GM18867 (cell line): ENCODE results near the gene PDGFC.

ENCODE experiments used
- ATAC-seq: cut with Tn5 transposase; IDR thresholded peaks from one replicate; pipeline ENCODE4 v1.9.1; 2021; ENCODE audit warnings: mild to moderate bottlenecking, moderate library complexity; ENCODE audit not compliant: unreplicated experiment

The PDGFC gene

GRCh38 chr4:156837625-156838345 is 133.8 kb downstream of the PDGFC start:
- no peak for ATAC-seq

DNA sequence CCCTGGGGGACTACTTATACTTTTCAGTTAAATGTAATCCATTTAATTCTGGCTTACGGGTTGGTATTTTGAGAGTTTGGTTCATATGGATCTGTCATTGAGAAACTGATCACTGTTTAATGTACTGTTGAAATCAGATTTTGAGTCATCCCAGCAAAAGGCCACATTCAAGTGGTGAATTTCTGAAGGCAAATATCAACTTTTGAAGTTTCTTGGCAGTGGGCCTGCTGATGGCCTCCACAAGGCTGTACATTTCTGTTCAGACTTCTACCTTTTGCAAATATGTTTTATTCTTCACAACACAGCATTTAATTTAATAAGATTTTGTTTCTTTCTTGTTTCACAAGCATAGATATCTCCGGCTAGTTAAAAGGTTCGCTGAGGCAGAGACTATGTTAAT is 138.7 kb downstream of the PDGFC start:
- ATAC-seq, result no peak

GRCh38 chr4:156830351-156830750 is 141.2 kb downstream of the PDGFC start:
- ATAC-seq, result no peak

DNA sequence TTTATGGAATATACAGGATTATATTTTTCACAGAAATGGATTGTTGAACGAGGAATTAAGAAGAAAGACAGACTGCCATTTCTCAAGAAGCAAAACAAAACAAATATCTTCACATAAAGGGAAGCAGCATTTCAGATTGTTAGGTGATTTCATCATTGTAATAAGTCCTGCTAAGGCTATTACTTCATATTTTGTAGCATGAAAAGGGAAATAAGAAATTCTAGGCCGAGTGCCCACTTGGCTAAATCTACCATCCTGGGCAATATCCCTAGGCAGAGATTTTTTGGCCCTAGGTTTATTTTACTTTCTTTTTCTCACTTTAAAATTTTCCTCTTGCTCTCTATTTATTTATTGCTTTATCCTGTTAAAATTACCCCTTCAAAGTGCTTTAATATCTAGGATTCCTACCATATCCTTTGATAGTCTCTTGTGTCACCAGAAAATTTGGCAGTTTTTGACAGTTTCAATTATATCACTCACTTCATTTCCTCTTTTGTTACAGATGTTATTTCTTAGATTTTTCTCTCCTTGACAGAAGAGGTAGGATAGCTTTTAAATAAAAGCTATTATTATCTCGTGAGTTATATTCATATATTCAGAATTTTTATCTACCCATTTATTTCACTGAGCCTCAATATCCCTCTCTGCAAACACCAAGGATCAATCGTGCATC is 142.3 kb downstream of the PDGFC start:
- ATAC-seq, result no peak

DNA sequence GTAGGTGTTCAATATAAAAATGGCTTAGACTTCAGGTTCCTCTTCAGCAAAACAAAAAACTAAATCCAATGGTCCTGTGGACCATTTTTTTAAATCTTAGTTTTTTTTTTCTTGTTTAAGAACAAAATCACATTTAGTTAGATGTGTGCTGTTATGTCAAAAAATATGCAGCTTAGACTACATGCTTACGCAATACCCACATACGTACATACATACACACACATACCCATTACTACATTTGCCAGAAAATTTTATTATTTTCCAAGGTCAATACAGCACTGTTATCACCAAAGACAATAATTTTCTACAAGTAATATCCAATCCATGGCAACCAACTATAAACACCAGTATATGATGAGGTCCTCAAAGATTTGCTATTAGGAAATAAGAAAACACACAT is 144.1 kb downstream of the PDGFC start:
- no peak for ATAC-seq

DNA sequence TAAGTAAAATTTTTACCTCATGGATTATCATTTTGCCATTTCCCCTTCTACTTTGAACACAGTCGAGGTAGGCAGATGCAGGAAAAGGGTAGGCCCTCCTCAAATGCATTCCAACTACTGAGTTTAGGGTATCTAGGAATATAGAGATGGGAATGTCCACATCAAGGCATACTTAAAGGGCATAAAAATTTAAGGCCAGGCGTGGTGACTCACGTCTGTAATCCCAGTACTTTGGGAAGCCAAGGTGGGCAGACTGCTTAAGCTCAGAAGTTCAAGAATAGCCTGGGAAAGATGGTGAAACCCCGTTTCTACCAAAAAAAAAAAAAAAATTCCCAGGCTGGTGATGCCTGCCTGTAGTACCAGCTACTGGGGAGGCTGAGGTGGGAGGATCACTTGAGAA is 146.5 kb downstream of the PDGFC start:
- ATAC-seq, result no peak

DNA sequence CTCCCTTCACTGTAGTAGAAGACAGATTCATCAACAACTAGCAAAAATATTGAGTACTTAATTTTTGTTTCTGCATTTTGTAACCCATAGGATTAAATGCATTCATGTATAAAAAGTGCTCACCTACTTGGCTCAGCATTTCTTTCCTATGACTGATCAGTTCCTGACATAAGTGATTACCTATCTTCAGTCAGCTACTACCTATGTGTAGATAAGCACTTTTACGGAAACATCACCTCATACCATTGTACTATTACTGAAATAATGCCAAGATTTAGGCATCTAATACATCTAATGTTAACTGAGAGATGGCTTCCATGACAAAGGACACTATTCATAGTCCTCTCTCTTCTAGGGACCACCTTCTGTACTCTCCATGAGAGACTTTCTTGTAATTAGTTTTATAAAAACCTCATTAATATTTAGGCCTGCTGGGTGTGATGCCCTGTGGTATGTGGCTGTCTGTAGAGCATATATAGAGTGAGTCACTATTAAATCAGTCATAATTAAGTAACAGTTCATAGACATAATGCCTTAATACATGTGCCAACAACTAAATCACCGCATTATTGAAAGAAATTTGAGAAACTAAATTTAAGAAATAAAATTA is 147.0 kb downstream of the PDGFC start:
- ATAC-seq, result no peak

GRCh38 chr4:156820931-156821330 is 150.7 kb downstream of the PDGFC start:
- ATAC-seq, result no peak

DNA sequence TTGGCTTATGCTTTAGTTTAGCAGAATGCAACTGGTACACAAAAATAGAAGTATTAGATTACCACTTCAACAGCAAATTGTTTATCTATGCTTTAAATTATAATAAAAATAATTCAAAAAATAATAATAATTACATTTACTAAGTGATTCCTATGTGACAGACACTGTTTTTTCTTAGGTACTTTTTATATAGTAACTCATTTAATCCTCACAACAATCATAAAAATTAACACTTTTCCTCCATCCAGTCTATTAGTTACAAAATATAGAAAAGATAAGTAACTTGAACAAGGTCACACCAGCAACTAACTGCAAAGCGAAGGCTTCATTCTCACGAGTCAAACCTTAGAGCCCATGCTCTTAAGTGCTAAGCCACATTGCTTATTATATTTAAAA is 155.2 kb downstream of the PDGFC start:
- no peak for ATAC-seq

GRCh38 chr4:156815717-156816359 is 155.8 kb downstream of the PDGFC start:
- ATAC-seq, result no peak

- no peak for ATAC-seq
These were observed 159.6 kb downstream of the PDGFC start for GRCh38 chr4:156811963-156812362.

- ATAC-seq, result no peak
These were observed 160.3 kb downstream of the PDGFC start for GRCh38 chr4:156811286-156811685.

GRCh38 chr4:156805696-156806095 is 165.9 kb downstream of the PDGFC start:
- no peak for ATAC-seq

GRCh38 chr4:156803056-156803455 is 168.5 kb downstream of the PDGFC start:
- ATAC-seq, result no peak

DNA sequence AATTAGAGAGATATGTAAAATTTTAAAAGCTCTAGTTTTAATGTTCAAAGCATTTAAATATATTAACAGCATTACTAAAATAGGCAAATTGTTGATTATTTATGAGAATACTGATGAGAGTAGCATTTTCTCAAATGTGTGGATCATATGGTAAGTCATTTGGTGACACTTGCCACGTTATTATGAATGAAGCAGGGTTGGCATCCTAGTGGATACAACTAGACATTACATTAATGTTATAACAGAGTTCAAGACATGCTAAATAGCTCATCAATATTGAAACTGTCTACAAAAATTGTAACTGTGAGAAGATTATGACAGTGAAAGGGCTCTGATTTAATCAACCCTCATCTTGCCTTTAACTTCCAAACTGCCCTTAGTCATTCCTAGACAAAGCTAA is 171.1 kb downstream of the PDGFC start:
- peak; percentile 75 for ATAC-seq

DNA sequence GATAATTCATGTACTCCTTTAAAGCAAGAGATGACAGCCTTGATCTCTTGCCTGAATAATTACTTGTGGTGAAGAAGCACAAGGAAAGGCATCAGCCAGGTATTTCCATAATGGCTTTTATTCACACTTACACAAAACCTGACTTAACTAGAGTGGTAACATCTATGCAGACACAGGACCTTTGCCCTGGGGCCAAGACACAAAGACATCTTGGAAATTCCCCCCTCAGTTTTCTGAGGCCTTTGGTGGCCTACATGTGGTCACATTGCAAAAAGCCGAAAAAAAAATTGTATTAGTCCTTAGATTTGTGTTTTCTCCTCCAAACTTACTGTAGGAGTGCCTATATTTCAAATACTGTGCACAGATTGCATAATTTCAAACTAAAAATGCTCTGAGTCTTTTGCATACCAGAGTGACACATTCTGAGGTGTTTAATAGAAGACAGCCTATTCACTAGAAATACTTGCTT is 172.4 kb downstream of the PDGFC start:
- ATAC-seq, result no peak

DNA sequence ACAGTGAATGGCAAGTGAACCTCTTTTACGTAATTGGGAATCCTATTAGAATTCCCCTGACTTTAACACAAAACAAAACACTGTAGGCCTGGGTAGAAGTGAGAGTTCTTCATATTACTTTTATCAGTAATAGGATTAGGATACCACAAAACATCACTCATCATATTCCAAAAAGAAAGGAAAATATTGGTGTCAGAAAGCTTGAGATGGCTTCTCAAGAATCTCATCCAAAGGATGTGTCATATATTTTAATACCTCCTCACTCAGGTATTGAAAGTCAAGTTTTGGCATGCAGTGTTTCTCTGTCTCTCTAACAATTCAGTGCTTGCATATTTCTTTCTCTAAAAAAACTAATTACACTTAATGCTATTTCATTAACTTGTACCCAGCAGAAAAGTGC is 173.2 kb downstream of the PDGFC start:
- no peak for ATAC-seq

GRCh38 chr4:156797206-156797605 is 174.4 kb downstream of the PDGFC start:
- no peak for ATAC-seq

- no peak for ATAC-seq
These were observed 175.9 kb downstream of the PDGFC start for GRCh38 chr4:156795727-156796126.

- ATAC-seq, result no peak
These were observed 176.7 kb downstream of the PDGFC start for GRCh38 chr4:156794863-156795262.

DNA sequence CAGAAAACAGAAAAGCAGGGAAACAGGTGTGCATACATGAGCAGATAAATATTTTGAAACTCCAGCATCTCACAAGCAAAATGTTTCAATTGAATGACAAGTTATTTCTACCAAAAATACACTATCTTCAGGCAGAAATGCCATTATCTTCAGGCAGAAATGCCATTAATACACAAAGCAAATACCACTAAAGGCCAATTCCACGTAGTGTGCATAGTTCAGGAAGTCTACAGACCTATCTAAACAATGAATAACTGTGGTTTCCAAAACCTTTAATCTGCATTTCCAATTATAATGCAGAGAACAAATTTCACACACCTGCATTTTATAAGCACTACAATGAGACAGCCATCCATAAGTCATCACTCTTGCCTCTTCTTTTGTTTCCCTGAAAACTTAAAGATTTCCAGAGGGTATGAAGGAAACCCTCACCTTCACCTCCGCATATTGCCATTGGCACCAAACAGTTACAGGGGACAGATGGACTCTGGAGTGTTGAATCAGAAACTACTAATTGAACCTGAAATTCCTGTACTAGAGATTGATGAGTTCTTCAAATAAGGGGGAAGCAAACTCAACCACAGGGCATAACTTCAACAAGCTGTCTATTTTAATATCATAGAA is 179.0 kb downstream of the PDGFC start:
- ATAC-seq, result no peak
